ENCODE data around the gene ASNSD1. TPM values are rescaled to one million over a fixed set of nuclear protein-coding genes. Genes with fewer than 3 reads are reported as not detected.

ASNSD1 gene
- total RNA-seq, 1 donor from 2014 or later: 31.7 TPM

DNA sequence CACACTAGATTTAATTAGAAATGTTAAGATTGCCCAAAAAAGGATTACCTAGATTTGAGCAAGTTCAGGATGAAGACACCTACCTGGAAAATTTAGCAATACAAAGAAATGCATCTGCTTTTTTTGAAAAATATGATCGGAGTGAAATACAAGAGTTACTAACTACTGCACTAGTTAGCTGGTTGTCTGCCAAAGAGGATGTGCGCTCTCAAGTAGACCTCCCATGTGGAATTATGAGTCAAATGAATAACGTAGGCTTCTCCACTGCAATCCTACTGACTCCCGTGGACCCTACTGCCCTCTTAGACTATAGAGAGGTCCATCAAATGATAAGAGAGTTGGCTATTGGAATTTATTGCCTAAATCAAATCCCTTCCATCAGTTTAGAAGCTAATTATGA, 15.2 kb downstream of the ASNSD1 start:
- no peak for TF ChIP-seq EZH2 (IDR thresholded peaks at IDR 0.05; ENCODE audit: insufficient read depth, low read length)
- TF ChIP-seq, protein P1, sequence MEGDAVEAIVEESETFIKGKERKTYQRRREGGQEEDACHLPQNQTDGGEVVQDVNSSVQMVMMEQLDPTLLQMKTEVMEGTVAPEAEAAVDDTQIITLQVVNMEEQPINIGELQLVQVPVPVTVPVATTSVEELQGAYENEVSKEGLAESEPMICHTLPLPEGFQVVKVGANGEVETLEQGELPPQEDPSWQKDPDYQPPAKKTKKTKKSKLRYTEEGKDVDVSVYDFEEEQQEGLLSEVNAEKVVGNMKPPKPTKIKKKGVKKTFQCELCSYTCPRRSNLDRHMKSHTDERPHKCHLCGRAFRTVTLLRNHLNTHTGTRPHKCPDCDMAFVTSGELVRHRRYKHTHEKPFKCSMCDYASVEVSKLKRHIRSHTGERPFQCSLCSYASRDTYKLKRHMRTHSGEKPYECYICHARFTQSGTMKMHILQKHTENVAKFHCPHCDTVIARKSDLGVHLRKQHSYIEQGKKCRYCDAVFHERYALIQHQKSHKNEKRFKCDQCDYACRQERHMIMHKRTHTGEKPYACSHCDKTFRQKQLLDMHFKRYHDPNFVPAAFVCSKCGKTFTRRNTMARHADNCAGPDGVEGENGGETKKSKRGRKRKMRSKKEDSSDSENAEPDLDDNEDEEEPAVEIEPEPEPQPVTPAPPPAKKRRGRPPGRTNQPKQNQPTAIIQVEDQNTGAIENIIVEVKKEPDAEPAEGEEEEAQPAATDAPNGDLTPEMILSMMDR (IDR thresholded peaks at IDR 0.05; ENCODE audit: insufficient read depth, low read depth, low read length): no peak
- no peaks in the 10 kb centered on the region for H3K27me3 Mint-ChIP-seq (ENCODE audit: low read depth, unreplicated experiment)

GRCh38 chr2:189679226-189679625, 18.0 kb downstream of the ASNSD1 start:
- H3K27me3 ChIP-seq (ENCODE audit: insufficient read depth, low read length): no peaks in the 10 kb centered on the region
- no peak overlapping the region for H2AFZ ChIP-seq (ENCODE audit: low read depth, low read length)
- FAIRE-seq (no peak), DNase-seq (ENCODE audit: low read depth) (no peak)
- peaks cover 10% of the 10 kb centered on the region for H3K79me2 ChIP-seq (ENCODE audit: insufficient read depth, low read length)
- no peaks in the 10 kb centered on the region for H3K4me1 Mint-ChIP-seq (ENCODE audit: low read depth, unreplicated experiment)
- H3K9ac ChIP-seq (ENCODE audit: low read length): no peak overlapping the region
- no peak for TF ChIP-seq EZH2 (IDR thresholded peaks at IDR 0.05; ENCODE audit: insufficient read depth, low read length)
- TF ChIP-seq, protein P1 (IDR thresholded peaks at IDR 0.05; ENCODE audit: insufficient read depth, low read depth, low read length): no peak
- no peak overlapping the region for H3K4me2 ChIP-seq (ENCODE audit: low read length)
- peaks cover 2% of the 10 kb centered on the region for H3K36me3 Mint-ChIP-seq (ENCODE audit: low read depth, unreplicated experiment)
- H4K20me1 ChIP-seq (ENCODE audit: insufficient read depth, low read length): no peaks in the 10 kb centered on the region
- H3K4me3 ChIP-seq (ENCODE audit: insufficient read depth, low read depth, low read length): no peak overlapping the region
- no peak overlapping the region for H3K27ac Mint-ChIP-seq (ENCODE audit: unreplicated experiment)
- H3K4me3 Mint-ChIP-seq (ENCODE audit: unreplicated experiment): no peak overlapping the region
- H3K27me3 Mint-ChIP-seq (ENCODE audit: low read depth, unreplicated experiment): no peaks in the 10 kb centered on the region
- H3K4me1 ChIP-seq (ENCODE audit: insufficient read depth, low read length): no peaks in the 10 kb centered on the region
- H3K9me3 Mint-ChIP-seq (ENCODE audit: unreplicated experiment): peaks cover 14% of the 10 kb centered on the region
- no peak overlapping the region for H3K27ac ChIP-seq (ENCODE audit: low read depth, low read length)
- H3K36me3 ChIP-seq (ENCODE audit: insufficient read depth, low read length): no peaks in the 10 kb centered on the region
- H3K9me3 ChIP-seq (ENCODE audit: insufficient read depth, low read depth, low read length): no peaks in the 10 kb centered on the region

More for the DNA sequence above, 15.2 kb downstream of the ASNSD1 start:
- no peaks in the 10 kb centered on the region for H3K9me3 ChIP-seq (ENCODE audit: insufficient read depth, low read depth, low read length)
- H2AFZ ChIP-seq (ENCODE audit: low read depth, low read length): no peak overlapping the region
- H3K9me3 Mint-ChIP-seq (ENCODE audit: unreplicated experiment): peaks cover 14% of the 10 kb centered on the region
- DNase-seq (ENCODE audit: low read depth) (peak; percentile 57), FAIRE-seq (no peak)
- H3K9ac ChIP-seq (ENCODE audit: low read length): no peak overlapping the region
- peaks cover 2% of the 10 kb centered on the region for H3K36me3 Mint-ChIP-seq (ENCODE audit: low read depth, unreplicated experiment)
- H3K4me3 Mint-ChIP-seq (ENCODE audit: unreplicated experiment): no peak overlapping the region
- H4K20me1 ChIP-seq (ENCODE audit: insufficient read depth, low read length): no peaks in the 10 kb centered on the region
- no peak overlapping the region for H3K27ac Mint-ChIP-seq (ENCODE audit: unreplicated experiment)
- peaks cover 10% of the 10 kb centered on the region for H3K79me2 ChIP-seq (ENCODE audit: insufficient read depth, low read length)
- peaks cover 6% of the 10 kb centered on the region for H3K4me1 ChIP-seq (ENCODE audit: insufficient read depth, low read length)
- peaks cover 1% of the 10 kb centered on the region for H3K36me3 ChIP-seq (ENCODE audit: insufficient read depth, low read length)
- peaks cover 3% of the 10 kb centered on the region for H3K4me1 Mint-ChIP-seq (ENCODE audit: low read depth, unreplicated experiment)
- H3K27ac ChIP-seq (ENCODE audit: low read depth, low read length): no peak overlapping the region
- no peaks in the 10 kb centered on the region for H3K27me3 ChIP-seq (ENCODE audit: insufficient read depth, low read length)
- H3K4me2 ChIP-seq (ENCODE audit: low read length): no peak overlapping the region
- no peak overlapping the region for H3K4me3 ChIP-seq (ENCODE audit: insufficient read depth, low read depth, low read length)

DNA sequence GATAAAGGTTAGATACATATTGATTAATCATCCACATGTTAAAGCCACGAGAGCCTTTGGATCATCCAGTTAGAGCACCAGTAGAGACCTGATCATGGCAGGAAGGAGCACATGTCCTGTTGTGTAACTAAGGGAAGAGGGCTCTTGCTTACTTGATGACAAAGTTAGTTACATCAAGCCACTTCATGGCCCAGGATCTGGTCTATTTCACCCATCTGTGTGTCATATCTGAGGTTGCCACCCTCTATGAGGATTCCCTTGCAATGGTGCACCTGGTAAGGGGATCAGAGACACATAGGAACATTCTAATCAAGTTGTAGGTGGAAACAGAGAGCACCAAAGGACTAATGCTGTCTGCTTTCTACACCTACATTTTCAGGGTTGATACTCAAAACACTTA, 19.9 kb downstream of the ASNSD1 start:
- no peak for FAIRE-seq
- H3K36me3 Mint-ChIP-seq (ENCODE audit: low read depth, unreplicated experiment): peaks cover 2% of the 10 kb centered on the region

More for the DNA sequence above, 19.9 kb downstream of the ASNSD1 start:
- H3K79me2 ChIP-seq (ENCODE audit: insufficient read depth, low read length): peaks cover 2% of the 10 kb centered on the region
- no peak overlapping the region for H2AFZ ChIP-seq (ENCODE audit: low read depth, low read length)
- H4K20me1 ChIP-seq (ENCODE audit: insufficient read depth, low read length): peaks cover 11% of the 10 kb centered on the region
- no peaks in the 10 kb centered on the region for H3K36me3 ChIP-seq (ENCODE audit: insufficient read depth, low read length)
- H3K4me2 ChIP-seq (ENCODE audit: low read length): no peak overlapping the region
- H3K4me3 ChIP-seq (ENCODE audit: insufficient read depth, low read depth, low read length): no peak overlapping the region
- H3K9ac ChIP-seq (ENCODE audit: low read length): no peak overlapping the region
- TF ChIP-seq EZH2 (IDR thresholded peaks at IDR 0.05; ENCODE audit: insufficient read depth, low read length): no peak
- TF ChIP-seq, protein P1 (IDR thresholded peaks at IDR 0.05; ENCODE audit: insufficient read depth, low read depth, low read length): no peak
- no peak overlapping the region for H3K27ac ChIP-seq (ENCODE audit: low read depth, low read length)
- no peak overlapping the region for H3K4me3 Mint-ChIP-seq (ENCODE audit: unreplicated experiment)
- no peak overlapping the region for H3K27ac Mint-ChIP-seq (ENCODE audit: unreplicated experiment)
- no peaks in the 10 kb centered on the region for H3K9me3 ChIP-seq (ENCODE audit: insufficient read depth, low read depth, low read length)
- H3K4me1 Mint-ChIP-seq (ENCODE audit: low read depth, unreplicated experiment): peaks cover 10% of the 10 kb centered on the region
- peaks cover 14% of the 10 kb centered on the region for H3K9me3 Mint-ChIP-seq (ENCODE audit: unreplicated experiment)
- no peak for DNase-seq (ENCODE audit: low read depth)
- no peaks in the 10 kb centered on the region for H3K27me3 ChIP-seq (ENCODE audit: insufficient read depth, low read length)
- no peaks in the 10 kb centered on the region for H3K27me3 Mint-ChIP-seq (ENCODE audit: low read depth, unreplicated experiment)
- peaks cover 7% of the 10 kb centered on the region for H3K4me1 ChIP-seq (ENCODE audit: insufficient read depth, low read length)

Measured in astrocyte (in vitro differentiated cells and primary cell).